Measurements from ENCODE around the gene ZNF664.

ZNF664 gene

GRCh38 chr12:123990511-123990910, 17.5 kb downstream of the ZNF664 start:
- DNase-seq (ENCODE audit: low read depth): no peak

- no peak for DNase-seq (ENCODE audit: low read depth)
Measured at GRCh38 chr12:123991372-123991951, 18.4 kb downstream of the ZNF664 start.

- DNase-seq (ENCODE audit: low read depth): no peak
Measured at GRCh38 chr12:123992118-123992825, 19.3 kb downstream of the ZNF664 start.

- no peak for DNase-seq (ENCODE audit: low read depth)
Measured at GRCh38 chr12:123995023-123995748, 22.2 kb downstream of the ZNF664 start.

- DNase-seq (ENCODE audit: low read depth): no peak
Measured at GRCh38 chr12:123996581-123996980, 23.6 kb downstream of the ZNF664 start.

- no peak for DNase-seq (ENCODE audit: low read depth)
Measured at GRCh38 chr12:123997033-123997822, 24.2 kb downstream of the ZNF664 start.

- DNase-seq (ENCODE audit: low read depth): no peak
Measured at GRCh38 chr12:123997908-123998307, 24.9 kb downstream of the ZNF664 start.

- no peak for DNase-seq (ENCODE audit: low read depth)
Measured at GRCh38 chr12:123998344-123998990, 25.5 kb downstream of the ZNF664 start.

- DNase-seq (ENCODE audit: low read depth): no peak
Measured at GRCh38 chr12:123998991-123999359, 26.0 kb downstream of the ZNF664 start.

GRCh38 chr12:124000111-124000510, 27.1 kb downstream of the ZNF664 start:
- no peak for DNase-seq (ENCODE audit: low read depth)

GRCh38 chr12:124001343-124001742, 28.3 kb downstream of the ZNF664 start:
- no peak for DNase-seq (ENCODE audit: low read depth)

GRCh38 chr12:124002021-124002644, 29.1 kb downstream of the ZNF664 start:
- no peak for DNase-seq (ENCODE audit: low read depth)

- no peak for DNase-seq (ENCODE audit: low read depth)
Measured at GRCh38 chr12:124002654-124003053, 29.6 kb downstream of the ZNF664 start.

- no peak for DNase-seq (ENCODE audit: low read depth)
Measured at GRCh38 chr12:124004233-124004875, 31.3 kb downstream of the ZNF664 start.

GRCh38 chr12:124006085-124006845, 33.2 kb downstream of the ZNF664 start:
- no peak for DNase-seq (ENCODE audit: low read depth)

GRCh38 chr12:124006846-124007713, 34.1 kb downstream of the ZNF664 start:
- DNase-seq (ENCODE audit: low read depth): no peak

GRCh38 chr12:124007826-124008570, 35.0 kb downstream of the ZNF664 start:
- no peak for DNase-seq (ENCODE audit: low read depth)

GRCh38 chr12:124008595-124008994, 35.6 kb downstream of the ZNF664 start:
- DNase-seq (ENCODE audit: low read depth): no peak

- DNase-seq (ENCODE audit: low read depth): no peak
Measured at GRCh38 chr12:124009781-124010180, 36.8 kb downstream of the ZNF664 start.

Data from activated T-helper 1 cell treated with Interleukin-2 at 50 U/mL for 16 hours (primary cell).